ENCODE data around the gene SYT5.

DNA sequence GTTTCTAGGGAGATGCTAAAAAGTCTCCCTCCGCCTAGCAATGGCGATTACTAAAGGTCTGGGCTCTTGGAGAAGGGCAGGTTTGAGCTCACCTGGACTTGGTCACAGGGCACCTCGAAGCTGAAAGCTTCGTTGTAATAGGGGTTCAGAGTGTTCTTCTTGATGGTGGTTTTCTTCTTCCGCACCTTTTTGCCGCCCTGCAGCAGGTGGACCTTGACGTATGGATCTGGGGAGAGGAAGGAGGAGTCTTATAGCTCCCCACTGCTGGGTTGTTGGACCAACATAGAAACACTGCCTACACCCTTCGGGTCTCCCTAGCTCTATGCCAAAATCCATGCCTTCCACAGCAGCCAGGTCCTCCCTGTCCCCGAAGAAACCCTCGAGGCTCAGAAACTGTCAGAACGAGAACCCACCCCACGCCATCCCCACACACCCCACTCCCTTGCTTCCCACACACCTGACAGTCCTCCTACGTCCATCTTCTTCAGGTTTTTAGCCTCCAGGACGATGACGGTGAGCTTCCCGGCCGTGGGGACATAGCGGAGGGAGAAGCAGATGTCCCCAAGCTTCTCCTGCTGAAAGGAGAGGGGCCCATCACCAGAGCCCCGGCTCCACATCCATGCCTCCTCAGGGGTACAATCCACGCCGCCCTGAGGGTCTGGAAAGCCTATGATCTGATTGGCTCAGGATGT lies 5.5 kb downstream of the SYT5 start:
- TF ChIP-seq EZH2 (IDR thresholded peaks at IDR 0.05; ENCODE audit: insufficient read depth, poor library complexity, severe bottlenecking) (no peak), EZH2phosphoT487 (IDR thresholded peaks at IDR 0.05; ENCODE audit: insufficient read depth, low read depth) (no peak)

Data from GM23248 (cell line).